ENCODE measurements around the gene NF1. TPM values are rescaled to one million over a fixed set of nuclear protein-coding genes. Genes with fewer than 3 reads are reported as not detected.
"Not testable (repeated sequence)": the region's sequence is repeated elsewhere in the genome, so short reads cannot be mapped to it uniquely, and the experiment has no call there.

NF1 gene
- total RNA-seq, 1 experiment from 2014 or later = 33.6 TPM

- no peak for DNase-seq (ENCODE audit: extremely low read depth, low read depth)
These were observed 33.5 kb downstream of the NF1 start for GRCh38 chr17:31128241-31128640.

GRCh38 chr17:31130286-31131224 is 35.8 kb downstream of the NF1 start:
- no peak for DNase-seq (ENCODE audit: extremely low read depth, low read depth)

- no peak for DNase-seq (ENCODE audit: extremely low read depth, low read depth)
These were observed 36.5 kb downstream of the NF1 start for GRCh38 chr17:31131299-31131698.

- DNase-seq (ENCODE audit: extremely low read depth, low read depth) = no peak
These were observed 38.2 kb downstream of the NF1 start for GRCh38 chr17:31132977-31133376.

- DNase-seq (ENCODE audit: extremely low read depth, low read depth) = no peak
These were observed 39.8 kb downstream of the NF1 start for GRCh38 chr17:31134576-31134975.

GRCh38 chr17:31136319-31136718 is 41.5 kb downstream of the NF1 start:
- DNase-seq (ENCODE audit: extremely low read depth, low read depth) = no peak

GRCh38 chr17:31140111-31140510 is 45.3 kb downstream of the NF1 start:
- no peak for DNase-seq (ENCODE audit: extremely low read depth, low read depth)

GRCh38 chr17:31144428-31144827 is 49.7 kb downstream of the NF1 start:
- no peak for DNase-seq (ENCODE audit: extremely low read depth, low read depth)

- DNase-seq (ENCODE audit: extremely low read depth, low read depth) = no peak
These were observed 50.1 kb downstream of the NF1 start for GRCh38 chr17:31144836-31145235.

GRCh38 chr17:31147507-31148202 is 52.9 kb downstream of the NF1 start:
- DNase-seq (ENCODE audit: extremely low read depth, low read depth) = no peak

- DNase-seq (ENCODE audit: extremely low read depth, low read depth) = no peak
These were observed 53.4 kb downstream of the NF1 start for GRCh38 chr17:31148205-31148604.

GRCh38 chr17:31152271-31152670 is 57.5 kb downstream of the NF1 start:
- DNase-seq (ENCODE audit: extremely low read depth, low read depth) = no peak

GRCh38 chr17:31155208-31155810 is 60.5 kb downstream of the NF1 start:
- no peak for DNase-seq (ENCODE audit: extremely low read depth, low read depth)

GRCh38 chr17:31156326-31156725 is 61.5 kb downstream of the NF1 start:
- DNase-seq (ENCODE audit: extremely low read depth, low read depth) = no peak

GRCh38 chr17:31156864-31157263 is 62.1 kb downstream of the NF1 start:
- not testable (repeated sequence) for DNase-seq (ENCODE audit: extremely low read depth, low read depth)

- no peak for DNase-seq (ENCODE audit: extremely low read depth, low read depth)
These were observed 64.1 kb downstream of the NF1 start for GRCh38 chr17:31158746-31159377.

GRCh38 chr17:31163091-31163781 is 68.5 kb downstream of the NF1 start:
- DNase-seq (ENCODE audit: extremely low read depth, low read depth) = no peak

GRCh38 chr17:31167111-31167510 is 72.3 kb downstream of the NF1 start:
- DNase-seq (ENCODE audit: extremely low read depth, low read depth) = no peak

GRCh38 chr17:31171701-31172100 is 76.9 kb downstream of the NF1 start:
- no peak for DNase-seq (ENCODE audit: extremely low read depth, low read depth)

- no peak for DNase-seq (ENCODE audit: extremely low read depth, low read depth)
These were observed 77.6 kb downstream of the NF1 start for GRCh38 chr17:31172388-31172787.

Measured in NCI-H460 (cell line).